OCI-LY1 (cell line): ENCODE data around the gene C17orf114.

Experiments used
- CTCF ChIP-seq: fragments of 200-600 bp; sonication (generic), shearing (Covaris generic); IDR thresholded peaks from 2 replicates; pipeline ENCODE4 v1.5.1; 2017; ENCODE audit warnings: mild to moderate bottlenecking, antibody characterized with exemption, low read length, moderate library complexity, mixed read lengths
- EZH2 ChIP-seq: fragments of 200-600 bp; sonication (generic), shearing (Covaris generic); IDR thresholded peaks from 2 replicates; pipeline ENCODE4 v1.8.0; 2017; ENCODE audit warnings: borderline replicate concordance, mixed run types, mild to moderate bottlenecking, antibody characterized with exemption, low read length, moderate library complexity, mixed read lengths

- TF ChIP-seq CTCF (no peak), EZH2 (no peak)
Measured at GRCh38 chr17:4766201-4766600, 35.9 kb downstream of the C17orf114 start.
